DND-41 (cell line): ENCODE results near the gene KCNMB1.

Experiments used
- CTCF ChIP-seq: IDR thresholded peaks from 2 replicates; pipeline ENCODE4 v1.5.1; 2012; ENCODE audit warnings: borderline replicate concordance, low read length, moderate library complexity, mild to moderate bottlenecking; ENCODE audit not compliant: poor library complexity, severe bottlenecking; ENCODE audit errors: extremely low read depth
- EZH2 ChIP-seq: IDR thresholded peaks from 3 replicates; pipeline ENCODE4 v1.6.1; 2012; ENCODE audit warnings: borderline replicate concordance, low read depth, mild to moderate bottlenecking, moderate library complexity, low read length, inconsistent platforms; ENCODE audit not compliant: severe bottlenecking

GRCh38 chr5:170425731-170426130 is 36.6 kb upstream of the KCNMB1 start:
- TF ChIP-seq EZH2 (no peak), CTCF (no peak)
